K562 (cell line): ENCODE results near the gene LTO1. TPM values are rescaled to one million over a fixed set of nuclear protein-coding genes. Genes with fewer than 3 reads are reported as not detected.

Experiments
- ATF1 ChIP-seq, 2 experiments: fragments of 450-650 bp in 1 of 2; IDR thresholded peaks; 2 replicates each; pipeline ENCODE4 v1.6.1; 2016; ENCODE audit warnings: missing compliant biosample characterization in 1 of 2, missing genetic modification characterization in 1 of 2
- BCL6 ChIP-seq: fragments of 250-450 bp; sonication (Bioruptor Pico); IDR thresholded peaks from 2 replicates; pipeline ENCODE4 v1.4.0; 2020
- CBFA2T3 ChIP-seq: fragments of 450-650 bp; IDR thresholded peaks from 2 replicates; pipeline ENCODE4 v1.6.1; 2017
- CBX3 ChIP-seq, 2 experiments: IDR thresholded peaks; 1 replicate in 1 of 2; 2 replicates in 1 of 2; pipeline ENCODE4 v1.6.1; 2012; ENCODE audit warnings: inconsistent platforms in 2 of 2, low read length in 2 of 2, borderline replicate concordance in 1 of 2, control low read depth in 1 of 2
- DACH1 ChIP-seq: fragments of 450-650 bp; IDR thresholded peaks from 2 replicates; pipeline ENCODE4 v1.6.1; 2018; ENCODE audit not compliant: partially characterized antibody
- E2F4 ChIP-seq: sonication (generic); formaldehyde crosslinking; IDR thresholded peaks from 2 replicates; pipeline ENCODE4 v1.8.0; 2022; ENCODE audit warnings: mild to moderate bottlenecking, low read depth, missing genetic modification reagents
- FOXM1 ChIP-seq, 2 experiments: fragments of 450-650 bp in 1 of 2; sonication (generic) in 1 of 2; formaldehyde crosslinking in 1 of 2; IDR thresholded peaks; 2 replicates each; pipeline versions ENCODE4 v1.6.1 to v1.9.0; 2017 to 2022; ENCODE audit warnings: low read depth in 2 of 2, mild to moderate bottlenecking in 2 of 2, missing genetic modification reagents in 1 of 2, moderate library complexity in 1 of 2
- GATA2 ChIP-seq: sonication (generic); formaldehyde crosslinking; IDR thresholded peaks from 2 replicates; pipeline ENCODE4 v1.4.0; 2020; ENCODE audit warnings: mild to moderate bottlenecking, missing genetic modification reagents
- HMGN3 ChIP-seq: IDR thresholded peaks from 2 replicates; pipeline ENCODE4 v1.6.1; 2011; ENCODE audit warnings: borderline replicate concordance, low read depth, mild to moderate bottlenecking, mixed read lengths, low read length; ENCODE audit not compliant: insufficient read length; ENCODE audit errors: extremely low read depth
- HNRNPH1 ChIP-seq: fragments of 200-400 bp; formaldehyde crosslinking; optimal IDR thresholded peaks from 2 replicates; pipeline ENCODE3; 2017; ENCODE audit warnings: low read depth, mild to moderate bottlenecking, low read length, moderate library complexity
- KDM4B ChIP-seq, 2 experiments: fragments of 450-650 bp in 1 of 2; sonication (generic) in 1 of 2; IDR thresholded peaks; 2 replicates each; pipeline ENCODE4 v1.6.1; 2016 to 2017; ENCODE audit warnings: borderline replicate concordance in 2 of 2, antibody characterized with exemption in 1 of 2, low read depth in 1 of 2, mild to moderate bottlenecking in 1 of 2
- MYNN ChIP-seq, 2 experiments: sonication (generic); formaldehyde crosslinking in 1 of 2; IDR thresholded peaks; 2 replicates each; pipeline versions ENCODE4 v1.5.0 to v1.6.1; 2016 to 2020; ENCODE audit warnings: antibody characterized with exemption in 1 of 2, missing genetic modification reagents in 1 of 2
- NCOR1 ChIP-seq: fragments of 450-650 bp; IDR thresholded peaks from 2 replicates; pipeline ENCODE4 v1.6.1; 2016; ENCODE audit warnings: mild to moderate bottlenecking, moderate library complexity
- NRF1 ChIP-seq, 2 experiments: fragments of 450-650 bp; IDR thresholded peaks in 1 of 2; conservative IDR thresholded peaks in 1 of 2; 2 replicates each; pipeline ENCODE4 v1.6.1; 2014; ENCODE audit warnings: mild to moderate bottlenecking in 2 of 2
- PTRF ChIP-seq: fragments of 450-650 bp; IDR thresholded peaks from 2 replicates; pipeline ENCODE4 v1.6.1; 2016; ENCODE audit warnings: mild to moderate bottlenecking, missing genetic modification characterization, missing compliant biosample characterization
- RBBP5 ChIP-seq: fragments of 200-600 bp; sonication (generic); IDR thresholded peaks from 2 replicates; pipeline ENCODE4 v1.6.1; 2012; ENCODE audit warnings: borderline replicate concordance, mild to moderate bottlenecking, low read length, control low read depth, inconsistent platforms; ENCODE audit not compliant: insufficient read depth, poor library complexity, severe bottlenecking
- SMARCA4 ChIP-seq: fragments of 450-650 bp; IDR thresholded peaks from 2 replicates; pipeline ENCODE4 v1.6.1; 2016
- TEAD4 ChIP-seq, 2 experiments: sonication (generic) in 1 of 2; formaldehyde crosslinking in 1 of 2; IDR thresholded peaks; 2 replicates each; pipeline versions ENCODE4 v1.6.1 to v1.8.0; 2012 to 2022; ENCODE audit warnings: borderline replicate concordance in 1 of 2, inconsistent platforms in 1 of 2, low read length in 1 of 2, mild to moderate bottlenecking in 1 of 2, missing genetic modification reagents in 1 of 2
- ZBTB11 ChIP-seq, 3 experiments: fragments of 200-800 bp in 1 of 3; fragments of 250-450 bp in 1 of 3; fragments of 450-650 bp in 1 of 3; sonication (Bioruptor Pico) in 1 of 3; sonication (Bioruptor generic) in 1 of 3; formaldehyde crosslinking in 1 of 3; IDR thresholded peaks; 2 replicates each; pipeline versions ENCODE4 v1.6.1 to v1.8.0; 2016 to 2022; ENCODE audit warnings: mild to moderate bottlenecking in 2 of 3, missing genetic modification characterization in 2 of 3, missing compliant biosample characterization in 1 of 3, moderate library complexity in 1 of 3
- ZFP36 ChIP-seq: fragments of 150-350 bp; IDR thresholded peaks from 2 replicates; pipeline ENCODE4 v1.6.1; 2018; ENCODE audit warnings: low read length, low read depth; ENCODE audit not compliant: partially characterized antibody
- ZNF217 ChIP-seq: sonication (generic); formaldehyde crosslinking; IDR thresholded peaks from 2 replicates; pipeline ENCODE4 v1.8.0; 2022; ENCODE audit warnings: mild to moderate bottlenecking, missing genetic modification reagents
- ZNF316 ChIP-seq: fragments of 450-650 bp; IDR thresholded peaks from 2 replicates; pipeline ENCODE4 v1.6.1; 2016
- polyA plus RNA-seq, 8 experiments: library from polyadenylated mRNA; depleted of rRNA in 4 of 8; stranded (reverse) in 5 of 8; unstranded in 3 of 8; fragments of >200 nt; fragmentation: Nextera tagmentation in 2 of 8; fragmentation: Illumina TruSeq in 1 of 8; extraction: Ambion mirVana in 2 of 8; extraction: Trizol in 1 of 8; gene quantifications; 2 replicates each; pipeline versions ENCODE4 v1.2.1 to v1.2.3, GENCODE V29; 2011 to 2014; ENCODE audit warnings: inconsistent platforms in 1 of 8, missing spikeins in 1 of 8
- total RNA-seq, 7 experiments: library from RNA; depleted of rRNA in 6 of 7; stranded (reverse); fragments of >200 nt in 6 of 7; fragmentation: Illumina TruSeq in 2 of 7; extraction: Trizol in 2 of 7; gene quantifications; 2 replicates each; pipeline versions ENCODE4 v1.2.1 to v1.2.3, GENCODE V29; 2011 to 2021; ENCODE audit warnings: low replicate concordance in 1 of 7

Gene LTO1
- total and polyA plus RNA-seq, 9 of the 15 experiments (the other 6 are each of a cell fraction or from before 2014, with no cell fraction given) = 2.6 to 43.4 (median 19.1) TPM

GRCh38 chr11:69700278-69701140 lies 25.4 kb upstream of the LTO1 start (continued):
- TF ChIP-seq NCOR1 (peak; percentile 65), ZFP36 (peak; percentile 32), HNRNPH1 (no peak), GATA2 (CRISPR knock-in tag) (0 out of 2 replicates have a peak, but pooled peaks have one; percentile 10), MYNN (IDR thresholded peaks at IDR 0.05) (0 out of 2 replicates have a peak, but pooled peaks have one; percentile 15), MYNN (CRISPR knock-in tag; IDR thresholded peaks at IDR 0.05) (no peak), ZNF217 (CRISPR knock-in tag) (no peak), BCL6 (CRISPR knock-in tag) (no peak), FOXM1 (IDR thresholded peaks at IDR 0.05; ENCODE audit: low read depth) (no peak), FOXM1 (CRISPR knock-in tag; IDR thresholded peaks at IDR 0.05; ENCODE audit: low read depth) (no peak), PTRF (tag) (no peak), CBX3 (IDR thresholded peaks at IDR 0.05; ENCODE audit: borderline replicate concordance in 1 of 2, low read length in 2 of 2) (peak in 1 of 2 experiments; percentile 47; a peak in 1 of 3 replicates), SMARCA4 (0 out of 2 replicates have a peak, but pooled peaks have one; percentile 45), KDM4B (IDR thresholded peaks at IDR 0.05; ENCODE audit: borderline replicate concordance in 2 of 2, low read depth in 1 of 2) (no peak), E2F4 (CRISPR knock-in tag) (no peak), TEAD4 (IDR thresholded peaks at IDR 0.05; ENCODE audit: low read length) (peak; percentile 78), TEAD4 (CRISPR knock-in tag; IDR thresholded peaks at IDR 0.05; ENCODE audit: borderline replicate concordance) (no peak), NRF1 (conservative IDR thresholded peaks at IDR 0.05 in 1 of 2, IDR thresholded peaks at IDR 0.05 in 1 of 2) (0 out of 4 replicates have a peak, but pooled peaks of 1 of the 2 experiments have one; percentile 23), DACH1 (peak; percentile 79), CBFA2T3 (peak; percentile 90), RBBP5 (no peak), ATF1 (CRISPR knock-in tag; IDR thresholded peaks at IDR 0.05) (no peak), ATF1 (tag; IDR thresholded peaks at IDR 0.05) (peak; percentile 29; the same call in 1 of the 2 replicates), HMGN3 (peak; percentile 65), ZBTB11 (CRISPR knock-in tag; IDR thresholded peaks at IDR 0.05) (0 out of 6 replicates have a peak, but pooled peaks of 1 of the 3 experiments have one; percentile 27), ZNF316 (no peak)
